DMS53 treated with DMSO at 0.1 percent for 48 hours (cell line): ENCODE measurements around the gene FRS3.
A peak's percentile ranks its signal among the peaks of the same experiment; 100 is the strongest.

Source experiments
- DNase-seq: peaks from one replicate; lab custom pipeline; 2025; ENCODE audit not compliant: unreplicated experiment; lab: John Stamatoyannopoulos, UW

The FRS3 gene

DNA sequence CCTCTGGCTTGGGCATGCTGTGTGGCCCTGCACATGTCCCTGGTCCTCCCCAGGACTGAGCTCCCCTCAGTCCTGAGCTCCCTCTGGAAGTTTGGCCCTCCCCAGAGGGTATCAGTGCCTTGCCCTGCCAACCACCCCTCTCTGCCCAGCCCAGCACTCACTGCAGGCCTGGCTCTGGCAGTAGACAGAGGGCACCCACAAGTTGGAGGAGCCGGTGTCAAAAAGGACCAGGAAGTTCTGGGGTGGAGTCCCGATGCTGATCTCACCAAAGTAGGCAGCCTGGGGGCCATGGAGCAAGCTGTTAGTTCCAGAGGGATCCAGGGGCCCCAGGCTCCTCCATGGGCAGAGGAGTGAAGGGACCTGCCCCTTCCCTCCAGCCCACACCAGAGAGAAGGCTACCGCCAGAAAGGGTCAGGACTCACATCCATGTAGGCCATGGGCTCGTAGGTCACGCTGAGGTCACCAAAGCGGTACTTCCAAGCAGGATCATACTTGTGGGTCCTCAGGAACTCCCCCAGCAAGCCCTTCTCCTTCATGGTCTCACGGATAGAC is 35.4 kb downstream of the FRS3 start:
- DNase-seq = no peak

DNA sequence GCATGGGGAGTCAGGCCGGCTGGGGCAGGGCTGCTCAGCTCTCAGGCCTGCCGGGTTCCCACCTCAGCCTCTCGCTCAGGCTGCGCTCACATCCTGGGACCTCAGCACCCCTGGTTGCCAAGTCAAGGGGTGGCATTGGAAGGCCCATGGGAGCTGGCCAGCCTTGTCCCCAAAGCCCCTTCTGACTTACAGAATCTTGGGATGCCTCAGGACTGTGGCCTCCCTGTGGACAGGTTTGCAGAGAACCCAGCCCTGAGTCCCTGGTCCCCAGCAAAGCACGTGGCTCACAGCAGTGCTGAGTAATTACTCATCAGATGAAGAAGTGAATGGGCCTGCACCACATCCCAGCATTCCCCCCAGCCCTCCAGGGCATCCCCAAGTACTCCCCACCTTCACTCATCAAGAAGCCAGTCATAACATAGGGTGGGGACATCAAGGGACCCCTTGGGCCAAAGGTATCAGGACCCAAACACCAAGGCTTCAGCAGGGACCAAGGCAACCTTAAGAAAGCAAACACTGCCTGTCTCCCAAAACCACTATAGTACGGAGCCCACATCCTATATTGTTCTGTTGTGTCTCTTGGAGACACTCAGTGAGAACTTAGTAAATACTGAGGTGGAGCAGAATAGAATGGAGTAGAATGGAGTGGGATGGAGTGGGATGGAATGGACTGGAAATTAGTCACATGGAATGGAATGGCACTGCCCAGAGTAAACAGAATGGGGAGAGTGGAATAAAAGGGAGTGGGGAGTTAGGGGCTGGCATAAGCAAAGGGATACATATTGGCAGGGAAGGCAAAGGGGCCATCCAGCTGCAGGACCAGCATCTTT is 36.1 kb downstream of the FRS3 start:
- DNase-seq = no peak

DNA sequence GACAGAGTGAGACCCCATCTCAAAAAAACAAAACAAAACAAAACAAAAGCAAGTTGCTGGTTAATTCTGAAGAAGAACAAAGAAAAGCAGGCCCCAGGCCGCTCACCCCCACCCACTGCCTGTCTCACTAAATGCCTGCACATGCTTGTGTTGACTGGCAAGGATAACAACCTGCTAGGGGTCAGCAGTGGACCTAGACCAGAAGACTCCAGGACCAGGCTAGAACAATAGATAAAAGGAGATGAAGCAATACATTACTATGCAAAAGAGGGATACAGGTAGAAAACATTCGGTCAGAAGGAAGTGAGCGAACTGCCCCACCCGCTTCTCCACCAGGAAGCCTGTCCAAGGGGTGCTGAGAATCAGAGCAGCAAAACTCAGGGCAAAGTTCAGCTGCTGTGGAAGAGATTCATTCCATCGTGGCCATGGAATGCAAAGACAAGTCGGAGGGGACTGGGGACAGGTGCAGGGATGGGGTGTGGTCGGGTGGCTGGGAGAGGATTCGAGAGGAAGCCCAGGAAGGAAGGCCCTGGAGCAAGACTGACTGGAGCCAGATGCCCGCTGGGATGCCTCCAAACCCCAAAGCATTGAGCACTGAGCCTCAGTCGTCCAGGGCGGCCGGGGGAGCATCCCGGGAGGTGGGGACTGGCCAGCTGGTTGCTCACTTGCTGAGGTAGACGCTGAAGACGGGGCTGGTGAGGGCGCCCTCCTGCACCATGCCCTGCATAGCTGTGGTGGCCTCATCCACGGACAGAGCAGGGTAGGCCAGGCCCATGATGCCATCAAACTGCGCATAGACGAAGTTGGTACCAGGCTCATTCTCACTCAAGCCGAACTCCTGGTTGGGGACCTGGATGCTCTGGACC is 37.8 kb downstream of the FRS3 start:
- no peak for DNase-seq

DNA sequence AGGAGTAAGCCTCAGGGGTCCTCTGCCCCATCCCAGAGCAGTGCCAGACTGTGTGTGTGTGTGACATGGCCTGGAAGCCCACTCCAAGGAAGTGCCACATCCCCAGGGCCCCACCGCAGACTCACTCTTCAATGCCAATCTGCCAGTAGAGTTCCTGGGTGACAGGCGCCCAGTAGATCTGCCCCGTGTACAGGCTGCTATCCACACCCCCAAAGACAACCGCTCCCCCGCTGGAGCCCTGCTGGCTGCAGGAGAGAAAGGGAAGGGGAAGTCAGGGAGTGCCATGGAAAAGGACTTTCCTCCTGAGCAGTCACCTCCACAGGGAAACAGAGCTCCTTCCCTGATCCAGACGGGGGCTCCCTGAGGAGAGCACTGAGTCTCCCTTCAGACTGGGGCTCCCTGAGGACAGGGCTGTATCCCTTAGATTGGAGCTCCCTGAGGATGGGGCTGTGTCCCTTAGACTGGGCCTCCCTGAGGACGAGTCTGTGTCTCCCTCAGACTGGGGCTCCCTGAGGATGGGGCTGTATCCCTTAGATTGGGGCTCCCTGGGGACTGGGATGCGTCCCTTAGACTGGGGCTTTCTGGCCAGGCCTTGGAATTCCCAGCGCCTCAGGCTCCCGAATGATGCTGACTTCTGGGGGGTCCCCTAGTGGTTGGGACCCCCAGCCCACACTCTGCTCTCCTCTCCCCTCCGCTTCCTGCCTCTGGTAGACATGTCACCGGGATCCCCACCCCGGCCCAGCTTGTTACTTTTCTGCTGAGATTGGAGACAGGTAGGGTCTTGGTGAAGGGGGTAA is 39.1 kb downstream of the FRS3 start:
- DNase-seq = no peak

DNA sequence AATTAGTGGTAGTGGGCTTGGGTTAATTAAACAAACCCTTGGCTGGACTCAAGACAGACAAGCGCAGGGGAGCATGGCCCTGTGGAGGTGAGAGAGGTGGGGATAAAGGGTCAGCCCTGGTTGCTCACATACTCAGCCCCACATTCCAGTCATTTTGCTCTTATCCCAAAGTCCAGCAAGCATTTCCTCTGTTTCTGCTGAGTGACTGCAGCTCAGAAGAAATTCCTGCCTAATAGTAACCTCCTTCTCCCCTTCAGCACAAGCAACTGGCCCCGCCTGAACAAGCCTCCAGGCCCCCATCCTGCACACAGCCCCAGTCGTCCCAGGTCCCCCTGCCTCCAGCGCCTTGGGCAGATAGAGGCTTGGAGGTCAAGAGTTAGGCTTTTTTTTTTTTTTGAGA is 40.7 kb downstream of the FRS3 start:
- DNase-seq = no peak

DNA sequence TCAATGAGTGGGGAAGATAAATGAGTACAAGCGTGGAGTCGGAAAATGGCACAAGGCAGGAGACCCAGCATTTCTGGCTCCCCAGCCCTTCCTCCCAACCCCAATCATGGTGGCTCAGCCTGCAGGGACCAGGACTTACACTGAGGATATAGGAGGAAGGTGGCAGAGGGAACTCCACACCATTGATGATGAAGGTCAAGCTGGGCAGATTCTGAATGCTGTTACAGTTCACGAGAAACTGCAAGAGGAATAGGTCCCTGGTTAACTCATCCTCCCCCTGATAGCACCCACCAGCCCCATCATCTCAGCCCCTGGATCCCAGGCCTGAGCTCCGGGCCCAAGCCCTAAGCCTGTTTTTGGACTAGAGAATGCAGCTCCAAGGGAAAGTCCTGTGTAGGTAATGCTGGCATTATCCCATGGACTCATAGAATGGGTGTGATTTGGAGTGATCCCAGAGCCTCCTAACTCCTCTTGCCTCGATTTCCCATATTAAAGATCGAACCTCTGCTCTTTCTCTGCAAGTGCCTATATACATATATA is 42.0 kb downstream of the FRS3 start:
- DNase-seq = no peak

DNA sequence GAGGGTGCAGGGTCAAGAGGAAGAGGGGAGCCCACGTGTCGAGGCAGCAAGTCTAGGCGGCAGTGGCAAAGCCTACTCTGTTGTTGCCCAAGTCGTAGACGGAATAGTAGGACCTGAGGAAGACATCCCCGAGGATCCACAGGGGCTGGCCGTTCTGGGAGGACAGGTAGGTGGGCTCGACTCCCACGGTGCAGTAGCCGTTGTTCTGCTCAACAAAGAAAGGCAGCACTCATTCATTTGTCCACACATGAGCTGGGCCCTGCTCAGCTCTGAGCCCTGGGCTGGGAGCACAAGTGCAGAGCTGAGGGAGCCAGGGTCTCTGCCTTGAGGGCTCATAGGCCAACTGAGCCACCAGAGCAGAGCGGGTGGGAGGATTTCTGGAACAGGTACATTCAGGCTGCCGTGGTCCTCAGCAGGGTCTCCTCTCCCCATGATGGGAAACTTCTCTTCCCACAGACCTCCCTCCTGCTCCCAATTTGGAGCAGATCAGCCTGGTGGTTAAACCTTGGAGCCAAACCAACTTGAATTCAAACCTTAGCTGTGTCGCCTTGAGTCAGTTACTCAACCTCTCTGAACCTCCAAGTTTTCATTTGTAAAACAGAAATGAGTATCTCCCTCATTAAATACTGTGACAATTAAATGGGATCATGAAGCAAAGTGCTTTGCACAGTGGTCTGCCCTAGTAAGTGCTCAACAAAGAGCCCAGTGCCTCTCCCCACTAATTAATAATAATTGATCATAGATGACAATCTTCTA is 42.7 kb downstream of the FRS3 start:
- no peak for DNase-seq

DNA sequence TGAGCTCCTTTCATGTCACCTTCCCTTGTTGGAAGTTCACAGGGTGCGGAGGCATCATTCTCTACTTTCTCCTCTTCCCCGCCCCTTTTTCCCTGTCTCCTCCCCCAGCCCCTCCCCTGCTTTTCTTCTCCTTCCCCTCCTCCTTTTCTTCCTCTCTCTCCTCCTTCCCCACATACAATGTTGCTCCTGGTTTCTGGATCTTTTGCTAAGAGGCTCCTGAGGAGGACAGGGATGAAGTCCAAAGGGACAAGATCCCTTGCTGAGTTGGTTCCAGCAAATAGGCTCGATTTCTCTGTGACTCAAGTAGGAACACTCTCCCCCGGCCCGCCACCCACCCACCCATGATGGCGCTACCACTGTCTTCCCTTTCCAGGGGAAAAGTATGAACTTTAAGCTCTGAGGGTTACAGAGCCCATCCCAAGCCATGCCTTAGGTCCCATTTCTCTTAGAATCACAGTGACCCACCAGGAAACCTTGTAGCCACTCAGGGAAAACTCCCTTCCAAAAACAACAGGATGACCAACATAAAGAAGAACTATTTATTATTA is 43.4 kb downstream of the FRS3 start:
- DNase-seq = no peak

DNA sequence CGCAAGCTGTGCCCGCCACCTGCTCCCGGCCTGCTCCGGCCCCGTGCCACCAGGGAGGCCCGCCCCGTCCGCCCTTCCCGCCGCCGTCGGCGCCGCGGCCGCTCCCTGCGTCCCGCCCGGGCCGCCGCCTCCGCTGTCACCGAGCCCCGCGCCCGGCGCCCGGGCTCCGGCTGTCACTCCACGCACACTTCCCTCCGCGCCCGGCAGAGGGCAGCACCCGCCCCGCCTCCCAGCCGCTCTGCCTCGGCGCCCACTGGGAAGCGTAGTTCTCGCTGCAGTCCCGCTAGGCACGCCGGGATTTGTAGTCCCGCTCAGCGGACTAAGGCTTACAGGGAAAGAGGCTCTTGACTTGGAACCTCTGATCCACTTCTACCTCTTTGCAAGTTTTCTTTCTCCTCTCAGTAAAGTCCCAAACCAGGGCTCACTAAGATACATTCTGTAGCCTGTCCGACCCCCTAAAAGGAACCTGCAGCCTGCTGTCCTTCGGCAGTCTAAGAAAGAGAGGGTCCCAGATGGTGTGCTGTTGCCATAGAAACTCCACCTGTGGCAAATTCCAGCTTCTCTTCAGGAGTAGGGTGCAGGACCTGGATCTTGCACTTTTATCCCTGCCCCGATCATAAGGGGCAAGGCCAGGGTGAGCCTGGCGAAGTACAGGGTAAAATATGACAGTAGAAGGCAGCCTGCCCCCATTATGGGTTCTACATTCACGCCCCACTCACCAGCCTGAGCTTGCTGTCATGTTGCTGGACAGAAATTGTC is 44.1 kb downstream of the FRS3 start, which contains the start of gene TFEB:
TFEB (minus strand) TSS at position 182 of the 759 bp plus-strand sequence. CDS start 44,395 bp downstream, outside the sequence.
- peak; percentile 87 for DNase-seq

DNA sequence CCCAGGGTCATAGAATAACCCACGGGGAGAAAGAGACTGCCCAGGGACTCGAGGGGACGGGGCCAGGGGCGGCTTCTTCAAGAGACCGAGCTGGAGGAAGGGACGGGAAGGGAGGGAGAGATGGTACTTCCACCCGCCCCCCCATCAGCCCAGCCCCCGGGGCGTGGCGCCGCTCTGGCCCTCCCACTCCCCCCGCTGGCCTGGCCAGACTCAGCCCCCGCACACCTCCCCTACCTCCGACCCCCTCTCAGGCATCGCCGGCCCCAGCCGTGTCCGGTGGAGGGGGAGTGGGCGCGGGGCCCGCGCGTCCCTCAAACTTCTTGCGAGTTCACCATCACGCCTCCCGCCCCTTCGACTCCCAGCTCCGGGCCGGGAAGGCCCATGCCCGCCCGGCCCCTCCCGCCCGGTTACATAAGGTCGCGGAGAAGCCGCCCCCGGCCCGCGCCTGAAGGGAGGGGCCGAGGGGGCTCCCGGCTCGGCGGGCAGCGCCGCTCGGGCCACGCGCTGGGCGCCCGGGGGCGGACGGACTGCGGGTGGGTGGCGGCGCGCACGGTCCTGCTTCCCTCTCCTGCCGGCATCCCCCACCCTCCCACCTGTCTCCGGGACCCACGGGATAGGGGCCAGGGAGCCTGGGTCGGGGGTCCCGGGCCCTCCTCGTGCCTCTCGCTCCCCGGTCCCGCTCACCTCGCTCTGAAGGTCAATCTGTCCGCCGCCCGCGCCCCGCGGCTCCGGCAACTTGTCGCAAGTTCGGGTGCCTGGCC is 44.9 kb downstream of the FRS3 start:
- DNase-seq = peak; percentile 39

DNA sequence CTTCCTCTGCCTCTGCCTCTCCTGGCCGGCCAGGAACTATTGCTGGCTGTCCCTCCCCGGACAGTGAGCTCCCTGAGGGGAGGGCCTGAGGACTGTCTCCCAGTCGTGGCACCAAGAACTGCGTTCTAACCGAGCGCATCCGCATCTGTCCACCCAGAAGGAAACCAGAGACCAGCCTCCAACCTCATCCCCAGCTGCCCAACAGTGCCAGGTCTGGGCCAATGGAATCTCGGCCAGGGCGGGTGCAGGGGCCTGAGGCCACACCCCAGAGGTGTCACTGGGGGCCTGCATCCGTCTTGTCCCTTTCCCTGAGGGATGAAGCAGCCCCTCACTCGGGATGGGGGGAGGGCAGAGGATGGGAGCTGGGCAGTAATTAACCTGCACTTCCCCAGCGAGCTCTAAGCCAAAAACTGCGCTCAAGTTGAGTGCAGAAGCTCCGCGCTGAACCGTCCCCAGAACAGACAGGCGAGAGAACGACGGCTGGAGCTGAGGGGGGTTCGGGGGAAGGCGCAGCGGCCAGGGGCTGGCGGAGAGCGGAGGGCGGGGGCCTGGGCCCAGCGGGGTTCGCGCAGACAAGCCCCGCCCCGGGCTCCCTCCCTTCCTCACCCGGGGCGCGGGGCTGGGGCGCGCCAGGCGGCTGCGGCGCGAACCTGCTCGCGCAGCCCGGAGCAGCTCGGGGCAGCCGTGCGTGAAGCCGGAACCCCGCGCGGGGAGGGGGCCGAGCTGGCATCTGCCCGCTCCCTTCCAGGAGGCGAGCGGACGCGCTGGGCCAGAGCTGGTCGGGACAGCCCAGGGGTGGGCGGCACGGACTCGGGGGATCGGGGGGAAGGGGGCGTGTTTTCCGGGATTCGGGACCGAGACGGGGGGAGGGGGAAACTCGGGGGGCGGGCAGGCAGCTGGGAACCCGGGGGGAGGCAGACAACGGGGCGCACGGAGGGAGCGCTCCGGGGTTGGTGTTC is 45.7 kb downstream of the FRS3 start:
- peak; percentile 58 for DNase-seq

DNA sequence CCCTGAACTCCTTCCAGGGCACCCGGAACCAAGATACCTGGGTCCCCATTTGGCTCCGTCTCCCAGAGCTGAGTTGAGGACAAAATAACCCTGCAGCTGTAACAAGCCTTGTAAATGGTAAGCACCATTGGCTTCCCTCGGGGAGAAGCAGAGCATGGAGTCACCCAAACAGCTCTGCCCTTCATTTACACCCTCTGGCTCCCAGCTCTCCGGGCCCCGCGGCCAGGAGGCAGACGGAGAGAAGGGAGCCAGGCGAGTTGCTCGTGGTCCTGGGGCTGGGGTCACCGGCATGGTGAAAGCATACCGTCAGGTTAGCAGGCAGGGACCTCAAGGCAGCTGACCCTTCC is 46.4 kb downstream of the FRS3 start:
- DNase-seq = no peak

DNA sequence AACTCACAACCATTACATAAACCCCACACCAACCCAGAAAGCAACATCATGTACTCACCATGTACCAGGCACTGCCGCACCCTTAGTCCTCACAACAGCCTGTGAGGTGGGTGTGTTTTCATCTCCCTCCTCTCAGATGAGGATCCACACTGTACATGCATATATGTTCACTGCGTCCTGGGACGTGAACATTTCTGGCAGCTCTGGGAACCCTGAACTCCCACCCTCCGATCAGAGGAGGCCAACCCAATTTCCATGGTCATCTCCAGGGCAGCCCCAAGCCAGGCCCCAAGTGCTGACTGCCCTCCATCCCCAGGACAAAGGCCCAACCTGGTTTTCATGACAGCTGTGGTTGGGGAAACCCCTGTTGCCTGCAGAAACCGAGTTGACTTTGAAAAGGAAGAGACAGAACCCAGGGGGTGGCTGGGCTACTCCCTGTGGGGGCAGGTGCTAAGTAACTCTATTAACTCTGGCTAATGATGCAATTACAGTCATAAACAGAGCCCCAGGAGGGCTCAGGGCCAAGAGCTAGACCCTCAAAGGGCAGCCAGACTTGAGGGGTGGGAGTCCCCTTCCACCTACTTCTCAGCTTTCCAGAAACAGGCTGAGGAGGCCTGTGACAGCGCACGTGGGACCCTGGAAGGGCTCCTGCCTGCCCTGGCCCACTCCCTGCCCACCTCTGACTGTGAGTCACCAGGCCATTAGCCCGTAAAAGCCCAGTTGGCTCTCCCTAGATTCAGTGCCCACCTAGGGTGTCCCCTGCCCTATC is 46.9 kb downstream of the FRS3 start:
- DNase-seq = no peak

DNA sequence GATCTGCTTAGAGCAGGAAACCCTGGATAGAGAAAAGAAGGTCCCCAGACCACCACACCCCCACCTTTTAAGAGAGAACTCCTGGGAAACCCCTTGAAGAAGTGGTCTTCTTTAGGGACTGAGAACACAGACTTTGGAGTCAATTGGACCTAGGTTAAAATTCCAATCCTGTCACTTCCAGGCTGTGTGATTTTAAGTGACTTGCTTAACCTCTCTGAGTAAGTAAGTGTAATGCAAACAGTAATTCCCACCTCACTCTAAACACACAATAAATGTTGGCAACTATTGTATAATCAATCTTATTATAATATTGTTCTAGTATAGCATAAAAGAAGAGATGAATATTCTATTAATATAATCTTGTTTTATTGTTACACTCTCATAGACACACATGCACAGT is 47.6 kb downstream of the FRS3 start:
- DNase-seq = no peak

DNA sequence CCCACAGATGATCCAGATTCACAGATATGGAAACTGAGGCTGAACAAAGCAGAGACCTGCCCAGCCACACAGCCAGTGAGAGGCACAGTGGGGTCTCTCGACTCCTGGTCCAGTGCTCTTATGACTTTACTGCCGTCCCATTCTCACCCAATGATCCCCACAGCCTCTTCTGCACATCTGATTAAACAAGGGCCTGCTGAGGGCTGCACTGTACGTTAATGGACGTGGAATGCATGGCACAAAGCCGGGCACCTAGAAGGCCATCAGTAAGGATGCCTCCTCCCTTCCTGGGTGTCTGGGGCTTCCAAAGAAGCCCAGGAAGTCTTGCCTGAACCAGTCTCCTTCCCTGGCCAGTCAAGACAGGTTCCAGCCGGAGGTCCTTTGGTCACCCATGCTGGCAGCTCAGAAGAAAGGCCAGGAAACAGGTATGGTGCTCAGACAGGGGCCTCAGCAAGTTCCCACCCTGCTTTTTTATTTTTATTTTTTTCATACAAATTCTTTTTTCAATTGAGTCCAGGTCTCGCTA is 48.1 kb downstream of the FRS3 start:
- DNase-seq = no peak
